ENCODE data around the gene COPZ1. TPM values are rescaled to one million over a fixed set of nuclear protein-coding genes. Genes with fewer than 3 reads are reported as not detected.
"Not testable (repeated sequence)": the region's sequence is repeated elsewhere in the genome, so short reads cannot be mapped to it uniquely, and the experiment has no call there.

COPZ1 gene
- total RNA-seq, 2 experiments from 2014 or later, result 126 to 130 TPM

DNA sequence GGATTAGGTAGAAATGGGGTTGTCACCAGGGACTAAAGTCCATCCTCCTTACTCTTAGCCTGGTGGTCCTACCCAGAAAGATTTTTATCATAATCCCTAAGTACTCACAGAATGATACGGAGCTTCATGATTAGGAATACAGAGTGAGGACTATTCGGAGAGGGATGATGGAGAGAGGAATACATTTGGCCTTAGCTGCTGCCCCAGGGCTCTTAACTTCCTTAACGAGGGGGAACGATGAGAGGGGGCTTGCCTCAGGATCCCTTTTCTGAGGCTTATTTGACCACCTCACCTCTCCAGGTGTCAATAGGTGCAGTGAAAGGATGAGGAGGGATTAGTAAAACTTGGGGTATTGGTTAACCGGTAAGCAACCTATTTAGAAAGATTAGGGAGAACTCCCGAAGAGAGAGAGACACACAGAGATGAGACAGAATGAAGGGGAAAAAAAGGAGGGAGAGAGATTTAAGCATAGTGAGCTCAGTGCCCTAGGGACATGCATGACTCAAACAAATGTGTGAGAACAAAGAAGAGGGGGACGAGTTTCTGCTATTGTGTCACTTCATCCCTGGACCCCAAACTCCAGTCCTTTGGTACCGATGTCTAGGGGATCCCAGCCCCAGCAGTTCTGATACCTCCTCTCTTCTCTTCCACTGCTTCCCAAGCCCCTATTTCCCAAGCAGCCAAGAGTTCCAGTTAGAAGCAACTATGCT, 25.3 kb upstream of the COPZ1 start:
- no peak for DNase-seq
- no peak overlapping the region for H3K27ac Mint-ChIP-seq
- no peaks in the 10 kb centered on the region for H3K9me3 Mint-ChIP-seq
- ChIA-PET POLR2A (interaction anchor here (0.9 to 3.0 kb wide), 5 partner anchors 8 to 59 kb away, joined by 3 to 12 read pairs (median 7); no protein-coding TSS in a partner anchor), CTCF (interaction anchor here (1.1 to 2.1 kb wide), 9 partner anchors 11 to 84 kb away, joined by 3 to 13 read pairs (median 3); partner anchors contain the start of gene COPZ1)
- H3K4me1 Mint-ChIP-seq, result peaks cover 33% of the 10 kb centered on the region
- H3K27me3 Mint-ChIP-seq, result peaks cover 66% of the 10 kb centered on the region
- no peak overlapping the region for H3K4me3 Mint-ChIP-seq
- no peaks in the 10 kb centered on the region for H3K36me3 Mint-ChIP-seq (ENCODE audit: low read depth)

DNA sequence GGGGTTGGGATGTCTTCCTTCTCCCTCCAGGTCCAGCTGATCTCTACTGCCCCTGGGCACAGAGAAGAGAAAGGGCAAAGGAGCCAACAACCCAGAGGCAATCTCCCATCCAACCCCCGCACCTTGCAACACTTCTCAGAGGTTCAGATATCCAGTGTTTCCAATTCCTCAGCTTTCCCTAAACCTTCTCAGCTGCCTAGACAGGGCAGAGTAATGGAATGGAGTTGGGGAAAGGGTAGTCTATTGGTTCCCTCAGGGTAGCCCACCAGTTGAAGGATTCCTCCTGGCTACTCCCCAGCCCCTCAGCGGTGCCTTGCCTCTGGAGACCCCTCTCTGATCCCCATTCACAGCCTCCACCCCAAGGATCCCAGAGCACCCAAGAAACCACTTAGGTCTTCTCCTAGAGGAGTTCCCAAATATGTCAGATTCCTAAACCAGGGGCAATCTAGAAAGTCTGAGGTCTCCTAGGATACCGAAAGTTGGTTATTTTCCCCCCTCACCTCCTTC, 24.7 kb upstream of the COPZ1 start:
- DNase-seq, result no peak
- Mint-ChIP-seq H3K9me3 (no peaks in the 10 kb centered on the region), H3K27me3 (peaks cover 67% of the 10 kb centered on the region), H3K36me3 (ENCODE audit: low read depth) (no peaks in the 10 kb centered on the region), H3K4me1 (peaks cover 36% of the 10 kb centered on the region), H3K4me3 (no peak overlapping the region), H3K27ac (no peak overlapping the region)
- CTCF ChIA-PET, result interaction anchor here (1.3 to 2.5 kb wide), 7 partner anchors 12 to 85 kb away, joined by 3 to 16 read pairs (median 6); partner anchors contain the start of gene COPZ1
- POLR2A ChIA-PET, result interaction anchor here (0.9 to 3.0 kb wide), 7 partner anchors 9 to 58 kb away, joined by 3 to 12 read pairs (median 4); partner anchors contain the start of gene HNRNPA1

DNA sequence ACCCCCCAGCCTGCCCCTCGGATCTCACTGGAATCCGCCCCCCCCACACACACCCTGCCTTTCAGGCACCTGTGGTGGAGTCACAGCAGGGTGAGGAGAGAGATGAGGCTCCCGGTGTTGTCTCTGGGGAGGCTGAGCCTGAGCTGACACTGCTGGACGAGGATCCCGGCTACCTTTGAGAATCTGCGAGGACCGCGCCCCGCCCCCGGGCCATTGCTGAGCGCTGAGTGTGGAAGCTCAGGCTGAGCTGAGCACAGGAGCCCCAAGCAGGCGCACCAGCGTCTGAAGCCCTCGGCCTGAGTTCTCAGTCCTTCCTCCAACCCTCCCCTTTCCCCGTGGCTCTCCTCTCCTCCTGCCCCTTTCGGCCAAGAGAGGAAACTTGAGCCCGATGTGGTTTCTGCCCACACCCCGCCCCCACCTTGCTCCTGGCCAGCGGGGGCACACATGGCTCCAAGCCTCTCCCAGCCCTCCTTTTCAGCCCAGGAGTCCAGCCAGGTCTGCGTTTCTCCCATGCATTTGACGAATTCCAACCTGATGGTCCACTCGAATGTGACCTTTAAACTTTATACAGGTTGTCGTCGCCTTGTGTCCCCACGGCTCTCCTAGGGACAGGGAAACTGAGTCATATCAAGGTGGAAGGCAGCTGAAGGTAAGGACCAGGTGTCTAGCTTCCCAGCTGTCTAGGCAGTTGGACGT, 24.1 kb upstream of the COPZ1 start, which contains the start of gene NFE2:
NFE2 (minus strand) TSS at position 284 of the 696 bp plus-strand sequence. CDS start 5,767 bp downstream, outside the sequence.
- CTCF ChIA-PET, result interaction anchor here (0.6 to 2.5 kb wide), 10 partner anchors 12 to 606 kb away, joined by 3 to 16 read pairs (median 3); partner anchors contain the start of gene COPZ1
- no peak within 1 kb of the TSS for H3K27ac Mint-ChIP-seq
- no peaks in the 10 kb centered on the region for H3K36me3 Mint-ChIP-seq (ENCODE audit: low read depth)
- peaks cover 36% of the 10 kb centered on the region for H3K4me1 Mint-ChIP-seq
- peaks cover 67% of the 10 kb centered on the region for H3K27me3 Mint-ChIP-seq
- POLR2A ChIA-PET, result interaction anchor here (0.6 to 3.0 kb wide), 7 partner anchors 8 to 58 kb away, joined by 3 to 12 read pairs (median 4); partner anchors contain the start of gene HNRNPA1
- no peaks in the 10 kb centered on the region for H3K9me3 Mint-ChIP-seq
- peak; percentile 30 for DNase-seq
- no peak within 1 kb of the TSS for H3K4me3 Mint-ChIP-seq

GRCh38 chr12:54301428-54302048, 23.4 kb upstream of the COPZ1 start:
- peaks cover 37% of the 10 kb centered on the region for H3K4me1 Mint-ChIP-seq
- POLR2A ChIA-PET, result interaction anchor here (1.1 to 1.3 kb wide), 3 partner anchors 20 to 78 kb away, joined by 3 read pairs; partner anchors contain the start of gene CBX5
- H3K27ac Mint-ChIP-seq, result no peak overlapping the region
- no peak overlapping the region for H3K4me3 Mint-ChIP-seq
- H3K9me3 Mint-ChIP-seq, result no peaks in the 10 kb centered on the region
- no peaks in the 10 kb centered on the region for H3K36me3 Mint-ChIP-seq (ENCODE audit: low read depth)
- CTCF ChIA-PET, result interaction anchor here (0.6 to 2.5 kb wide), 12 partner anchors 8 to 605 kb away, joined by 3 to 16 read pairs (median 3); partner anchors contain the start of gene COPZ1
- DNase-seq, result no peak
- H3K27me3 Mint-ChIP-seq, result peaks cover 65% of the 10 kb centered on the region

GRCh38 chr12:54303640-54304039, 21.3 kb upstream of the COPZ1 start:
- ChIA-PET POLR2A (no interaction called here), CTCF (no interaction called here)
- no peaks in the 10 kb centered on the region for H3K36me3 Mint-ChIP-seq (ENCODE audit: low read depth)
- H3K9me3 Mint-ChIP-seq, result no peaks in the 10 kb centered on the region
- H3K4me3 Mint-ChIP-seq, result no peak overlapping the region
- DNase-seq, result no peak
- H3K27ac Mint-ChIP-seq, result no peak overlapping the region
- peaks cover 59% of the 10 kb centered on the region for H3K27me3 Mint-ChIP-seq
- peaks cover 41% of the 10 kb centered on the region for H3K4me1 Mint-ChIP-seq

DNA sequence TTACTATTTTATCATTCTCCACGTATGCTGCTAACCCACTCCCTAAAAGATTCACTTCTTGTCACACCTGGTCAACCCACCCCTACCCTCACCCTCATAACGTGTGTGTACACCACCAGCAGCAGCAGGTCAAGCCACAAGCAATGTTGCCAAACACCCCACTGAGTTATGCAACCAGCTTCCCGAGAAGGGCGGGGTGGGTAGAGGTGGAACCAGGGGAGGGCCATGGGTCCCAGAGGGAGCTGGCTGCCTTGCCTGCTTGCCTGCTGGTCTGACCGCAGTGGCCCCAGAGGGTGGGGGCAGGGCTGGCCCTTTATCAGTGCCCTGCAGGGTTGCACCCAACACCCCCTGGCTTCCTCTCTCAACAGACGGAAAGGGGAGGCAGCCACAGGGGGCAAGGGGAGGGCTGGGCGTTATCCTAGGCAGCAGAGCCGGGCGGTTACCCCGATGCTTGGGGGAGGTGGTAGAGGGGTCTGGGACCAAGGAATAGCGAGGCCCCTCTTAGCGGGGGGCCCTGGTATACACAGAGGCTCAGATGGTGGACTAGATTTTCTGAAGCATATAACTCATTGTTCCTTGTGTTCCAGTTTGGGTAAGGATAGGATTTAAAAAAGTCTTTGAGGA, 20.6 kb upstream of the COPZ1 start:
- Mint-ChIP-seq H3K36me3 (ENCODE audit: low read depth) (no peaks in the 10 kb centered on the region), H3K27me3 (peaks cover 53% of the 10 kb centered on the region), H3K9me3 (no peaks in the 10 kb centered on the region), H3K4me3 (no peak overlapping the region), H3K4me1 (peaks cover 41% of the 10 kb centered on the region), H3K27ac (no peak overlapping the region)
- ChIA-PET CTCF (interaction anchor here (0.7 to 6.9 kb wide), 2 partner anchors 11 to 20 kb away, joined by 3 to 49 read pairs; partner anchors contain the start of gene COPZ1), POLR2A (interaction anchor here (0.6 kb wide), 1 partner anchor 24 kb away, joined by 3 read pairs; the partner anchor contains the start of gene HNRNPA1)
- DNase-seq, result peak; percentile 43

DNA sequence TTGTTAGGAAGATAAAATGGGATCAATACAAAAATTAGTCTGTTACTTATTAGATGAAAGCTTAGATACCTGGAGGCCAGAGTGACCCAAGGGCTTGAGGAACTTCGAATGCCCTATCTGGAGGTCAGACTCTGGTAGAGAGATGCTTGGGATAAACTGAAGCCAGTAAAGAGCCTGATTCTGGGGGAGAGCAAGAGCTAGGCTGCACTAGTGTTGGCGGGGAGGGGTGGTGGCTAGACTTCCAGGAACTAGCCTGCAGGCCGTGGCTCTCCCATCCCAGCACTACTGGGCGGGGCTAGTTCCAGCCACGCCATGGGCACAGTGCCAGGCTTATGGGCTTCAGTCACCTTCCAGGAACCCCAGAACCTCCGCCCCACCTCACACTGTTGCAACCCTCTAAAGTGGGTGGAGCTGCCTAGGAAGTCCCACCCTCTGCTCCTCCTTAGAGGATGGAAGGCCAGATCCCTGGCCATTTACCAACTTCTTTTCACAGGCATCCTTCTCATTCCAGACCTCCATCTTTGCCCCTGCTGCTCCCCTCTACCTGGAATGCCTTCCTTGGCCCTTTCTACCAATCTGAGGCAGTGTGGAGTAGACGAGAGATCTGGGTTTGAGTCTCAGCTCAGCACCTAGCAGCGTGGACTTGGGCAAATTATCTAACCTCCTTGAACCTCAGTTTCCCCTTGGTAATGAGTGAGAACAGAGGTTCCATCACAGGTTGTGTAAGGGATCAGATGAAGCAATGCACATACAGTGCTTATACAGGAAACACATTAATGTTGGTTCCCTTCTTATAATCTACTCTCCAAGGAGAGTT, 17.8 kb upstream of the COPZ1 start:
- DNase-seq, result peak; percentile 56
- Mint-ChIP-seq H3K4me3 (no peak overlapping the region), H3K4me1 (peaks cover 33% of the 10 kb centered on the region), H3K27me3 (peaks cover 30% of the 10 kb centered on the region), H3K9me3 (no peaks in the 10 kb centered on the region), H3K27ac (peak overlapping the region; percentile 29), H3K36me3 (ENCODE audit: low read depth) (no peaks in the 10 kb centered on the region)
- ChIA-PET POLR2A (interaction anchor here (1.1 to 2.6 kb wide), 5 partner anchors 17 to 27 kb away, joined by 3 to 12 read pairs (median 6); partner anchors contain the start of gene CBX5), CTCF (interaction anchor here (0.7 to 6.9 kb wide), 11 partner anchors 13 to 1244 kb away, joined by 3 to 49 read pairs (median 5); partner anchors contain the start of gene COPZ1)

DNA sequence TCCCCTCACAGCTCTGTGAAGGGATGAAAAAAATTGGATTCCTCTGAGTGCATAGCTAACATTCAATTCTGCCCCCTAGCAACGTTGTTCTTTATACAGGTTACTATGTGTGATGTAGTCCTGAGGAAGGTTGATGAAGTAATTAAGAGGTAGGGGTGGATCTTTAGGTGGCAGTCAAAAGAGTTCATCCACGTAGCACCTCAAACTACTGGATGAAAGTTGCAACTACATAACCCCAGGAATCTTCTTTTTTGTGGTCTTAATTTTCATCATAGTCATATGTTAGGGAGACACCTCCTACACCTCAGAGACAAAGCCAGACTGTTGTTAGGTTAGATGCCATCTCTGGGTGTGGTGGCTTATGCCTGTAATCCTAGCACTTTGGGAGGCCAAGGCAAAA, 13.9 kb upstream of the COPZ1 start:
- DNase-seq, result no peak
- Mint-ChIP-seq H3K27me3 (peaks cover 10% of the 10 kb centered on the region), H3K9me3 (no peaks in the 10 kb centered on the region), H3K36me3 (ENCODE audit: low read depth) (no peaks in the 10 kb centered on the region), H3K4me1 (peaks cover 15% of the 10 kb centered on the region), H3K4me3 (no peak overlapping the region), H3K27ac (no peak overlapping the region)
- ChIA-PET POLR2A (no interaction called here), CTCF (interaction anchor here (0.7 to 6.9 kb wide), 5 partner anchors 14 to 1604 kb away, joined by 3 to 49 read pairs (median 4); partner anchors contain the start of genes CBX5 and COPZ1)

DNA sequence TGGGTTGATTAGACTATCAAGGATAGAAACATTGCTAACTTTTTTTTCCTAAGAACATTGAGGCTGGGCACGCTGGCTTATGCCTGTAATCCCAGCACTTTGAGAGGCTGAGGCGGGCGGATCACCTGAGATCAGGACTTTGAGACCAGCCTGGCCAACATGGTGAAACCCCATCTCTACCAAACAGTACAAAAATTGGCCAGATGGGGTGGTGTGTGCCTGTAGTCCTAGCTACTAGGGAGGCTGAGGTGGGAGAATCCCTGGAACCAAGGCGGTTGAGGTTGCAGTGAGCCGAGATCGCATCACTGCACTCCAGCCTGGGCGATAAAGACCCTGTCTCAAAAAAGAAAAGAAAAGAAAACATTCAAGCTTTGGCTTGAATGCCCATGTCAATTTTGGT, 12.6 kb upstream of the COPZ1 start:
- POLR2A ChIA-PET; DNase-seq; H3K27ac Mint-ChIP-seq; H3K4me1 Mint-ChIP-seq; H3K4me3 Mint-ChIP-seq; H3K9me3 Mint-ChIP-seq; H3K36me3 Mint-ChIP-seq (ENCODE audit: low read depth): not testable (repeated sequence)
- CTCF ChIA-PET, result interaction anchor here (0.6 to 1.1 kb wide), 3 partner anchors 13 to 93 kb away, joined by 3 read pairs; partner anchors contain the start of gene COPZ1
- H3K27me3 Mint-ChIP-seq, result peaks cover 10% of the 10 kb centered on the region

DNA sequence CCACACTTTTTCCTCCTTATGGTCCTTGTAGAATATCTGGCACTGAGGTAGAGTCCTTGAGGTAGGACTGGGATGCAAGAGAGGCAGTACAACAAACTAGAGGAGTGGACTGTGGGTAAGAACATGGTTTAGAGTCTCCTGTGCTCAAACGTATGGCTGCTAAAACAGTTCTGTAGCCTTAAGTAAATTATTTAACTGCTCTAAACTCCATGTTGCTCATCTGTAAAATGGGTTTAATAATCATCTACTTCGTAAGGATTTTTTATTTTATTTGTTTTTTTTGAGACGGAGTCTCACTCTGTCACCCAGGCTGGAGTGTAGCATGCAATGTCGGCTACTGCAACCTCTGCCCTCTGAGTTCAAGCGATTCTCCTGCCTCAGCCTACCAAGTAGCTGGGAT, 3.6 kb upstream of the COPZ1 start:
- POLR2A ChIA-PET, result no interaction called here
- H3K4me1 Mint-ChIP-seq, result peaks cover 16% of the 10 kb centered on the region
- no peak for DNase-seq

More for the DNA sequence above, 3.6 kb upstream of the COPZ1 start:
- peaks cover 6% of the 10 kb centered on the region for H3K36me3 Mint-ChIP-seq (ENCODE audit: low read depth)
- H3K27ac Mint-ChIP-seq, result no peak overlapping the region
- no peak overlapping the region for H3K4me3 Mint-ChIP-seq
- peaks cover 3% of the 10 kb centered on the region for H3K27me3 Mint-ChIP-seq
- CTCF ChIA-PET, result interaction anchor here (0.6 to 5.3 kb wide), 7 partner anchors 12 to 70 kb away, joined by 3 to 72 read pairs (median 4); no protein-coding TSS in a partner anchor
- H3K9me3 Mint-ChIP-seq, result no peaks in the 10 kb centered on the region
